Kidney (tissue), 14 donors: Measurements from ENCODE around the gene AKR7A2. TPM values are rescaled to one million over a fixed set of nuclear protein-coding genes. Genes with fewer than 3 reads are reported as not detected.

Experiments used
- DNase-seq, 5 donors: peaks; one replicate each; pipeline ENCODE4 v3.0.0-alpha.2; 2013 to 2020
- FAIRE-seq: peaks from 2 replicates; lab custom pipeline; 2012; peaks lifted over from hg19 to GRCh38; lab: Jason Lieb, UNC
- H3K27ac ChIP-seq, 2 donors: one replicate each; pipeline ENCODE4 v1.7.0; 2013; ENCODE audit warnings: low read depth in 2 of 2, low read length in 2 of 2, inconsistent platforms in 1 of 2
- H3K27me3 ChIP-seq: one replicate; pipeline ENCODE4 v1.7.1; 2013; ENCODE audit warnings: low read length, inconsistent platforms; ENCODE audit not compliant: control insufficient read depth, insufficient read depth
- H3K36me3 ChIP-seq, 3 donors: one replicate each; pipeline versions ENCODE4 v1.7.0 to v1.7.1; 2013; ENCODE audit warnings: low read length in 3 of 3, control low read depth in 1 of 3, inconsistent platforms in 1 of 3; ENCODE audit not compliant: insufficient read depth in 3 of 3, control insufficient read depth in 2 of 3
- H3K4me1 ChIP-seq, 3 donors: one replicate each; pipeline versions ENCODE4 v1.7.0 to v1.7.1; 2013; ENCODE audit warnings: low read length in 3 of 3, inconsistent platforms in 1 of 3, low read depth in 1 of 3; ENCODE audit not compliant: control insufficient read depth in 2 of 3, insufficient read depth in 2 of 3
- H3K4me3 ChIP-seq, 3 donors: one replicate each; pipeline versions ENCODE4 v1.7.0 to v1.8.1; 2013; ENCODE audit warnings: low read length in 3 of 3, control low read depth in 1 of 3, inconsistent platforms in 1 of 3
- H3K9ac ChIP-seq, 3 donors: one replicate each; pipeline versions ENCODE4 v1.7.0 to v1.7.1; 2013; ENCODE audit warnings: low read length in 3 of 3, control low read depth in 1 of 3, inconsistent platforms in 1 of 3
- H3K9me3 ChIP-seq, 3 donors: one replicate each; pipeline versions ENCODE4 v1.7.0 to v1.7.1; 2013; ENCODE audit warnings: low read length in 3 of 3, control low read depth in 1 of 3, inconsistent platforms in 1 of 3; ENCODE audit not compliant: control insufficient read depth in 2 of 3, insufficient read depth in 1 of 3
- CTCF ChIP-seq: IDR thresholded peaks from 3 replicates; pipeline ENCODE4 v1.5.1; 2012; ENCODE audit warnings: mild to moderate bottlenecking, moderate library complexity, borderline replicate concordance; ENCODE audit not compliant: insufficient read depth; ENCODE audit errors: extremely low read depth
- intact Hi-C: fragments of 100-400 bp; cut with DNase I; formaldehyde crosslinking; loops from one replicate; pipeline ENCODE4 v1.11.1; 2022
- polyA plus RNA-seq: library from polyadenylated mRNA; stranded (reverse); fragments of 350-450 nt; fragmentation: Illumina TruSeq; extraction: RNeasy Lipid Tissue Mini Kit (QIAGEN cat#74804); gene quantifications from one replicate; pipeline ENCODE4 v1.2.3, GENCODE V29; 2014; ENCODE audit warnings: low read depth, low replicate concordance; ENCODE audit not compliant: insufficient read depth
- total RNA-seq: library from RNA; stranded (reverse); fragmentation: NEBNext Ultra II Directional; extraction: Animal tissue kit (Norgen Biotek cat#: 25700); gene quantifications from one replicate; pipeline ENCODE4 v1.2.1, GENCODE V29; 2021
- donor health status: control.
- donor health status: control.
- donor health status: control.
- donor health status: control.
- donor health status: control.
- donor health status: DM: yes; HTN: yes; CAD: no.
- donor health status: Normal renal cell carcinoma (clear cell type).

AKR7A2 gene
- total and polyA plus RNA-seq, 2 donors from 2014 or later, result 53.1 to 139 TPM

- no peak for FAIRE-seq
- H3K9ac ChIP-seq, result no peak overlapping the region
- TF ChIP-seq CTCF, result no peak
- no peak overlapping the region for H3K4me3 ChIP-seq
- H3K27ac ChIP-seq, result no peak overlapping the region
- no peak for DNase-seq
- no peaks in the 10 kb centered on the region for H3K27me3 ChIP-seq
- H3K9me3 ChIP-seq, result no peaks in the 10 kb centered on the region
- intact Hi-C loops, result no loop called here
- H3K36me3 ChIP-seq, result peaks cover 5 to 21% (median 17%) of the 10 kb centered on the region in 3 donors
- no peaks in the 10 kb centered on the region for H3K4me1 ChIP-seq
Measured at GRCh38 chr1:19357299-19357986, 45.5 kb upstream of the AKR7A2 start.

- no peak for FAIRE-seq
Measured at GRCh38 chr1:19356266-19356665, 44.3 kb upstream of the AKR7A2 start.

GRCh38 chr1:19354531-19354981, 42.6 kb upstream of the AKR7A2 start:
- Histone ChIP-seq H3K4me3 (no peak overlapping the region), H3K27me3 (no peaks in the 10 kb centered on the region), H3K27ac (no peak overlapping the region), H3K4me1 (no peaks in the 10 kb centered on the region), H3K9me3 (no peaks in the 10 kb centered on the region), H3K36me3 (peaks cover 5 to 28% (median 17%) of the 10 kb centered on the region in 3 donors), H3K9ac (no peak overlapping the region)
- peak in 3 of 5 donors; percentile 31 to 56 (median 46) for DNase-seq
- intact Hi-C loops, result no loop called here
- FAIRE-seq, result no peak
- TF ChIP-seq CTCF, result no peak

More at GRCh38 chr1:19356266-19356665, 44.3 kb upstream of the AKR7A2 start:
- Histone ChIP-seq H3K4me1 (no peaks in the 10 kb centered on the region), H3K27me3 (no peaks in the 10 kb centered on the region), H3K27ac (no peak overlapping the region), H3K4me3 (no peak overlapping the region), H3K9ac (no peak overlapping the region), H3K9me3 (no peaks in the 10 kb centered on the region), H3K36me3 (peaks cover 5 to 21% (median 17%) of the 10 kb centered on the region in 3 donors)
- intact Hi-C loops, result no loop called here
- TF ChIP-seq CTCF, result no peak
- no peak for DNase-seq

GRCh38 chr1:19353596-19353995, 41.7 kb upstream of the AKR7A2 start:
- H3K36me3 ChIP-seq, result peaks cover 5 to 29% (median 17%) of the 10 kb centered on the region in 3 donors
- no peak for FAIRE-seq

More at GRCh38 chr1:19353596-19353995, 41.7 kb upstream of the AKR7A2 start:
- Histone ChIP-seq H3K9me3 (no peaks in the 10 kb centered on the region), H3K9ac (no peak overlapping the region), H3K27ac (no peak overlapping the region), H3K4me3 (no peak overlapping the region), H3K27me3 (no peaks in the 10 kb centered on the region), H3K4me1 (no peaks in the 10 kb centered on the region)
- no peak for TF ChIP-seq CTCF
- intact Hi-C loops, result no loop called here
- no peak for DNase-seq
